Renal pelvis (tissue), 4 donors: ENCODE measurements around the gene ADAM23. TPM values are rescaled to one million over a fixed set of nuclear protein-coding genes. Genes with fewer than 3 reads are reported as not detected.

Experiments used
- DNase-seq: peaks from one replicate; pipeline ENCODE4 v3.0.0-alpha.2; 2013
- polyA plus RNA-seq, 3 donors: library from polyadenylated mRNA; unstranded; fragments of 120-200 nt; gene quantifications; one replicate each; pipeline ENCODE4 v1.2.1, GENCODE V29; 2013; ENCODE audit not compliant: insufficient read length in 3 of 3

The ADAM23 gene
- polyA plus RNA-seq, 3 donors, result 5.1 to 7.1 (median 5.6) TPM

GRCh38 chr2:206562375-206562774, 119.0 kb downstream of the ADAM23 start:
- no peak for DNase-seq

- no peak for DNase-seq
Measured at GRCh38 chr2:206563374-206563773, 120.0 kb downstream of the ADAM23 start.

- DNase-seq, result no peak
Measured at GRCh38 chr2:206565666-206566065, 122.3 kb downstream of the ADAM23 start.

- DNase-seq, result no peak
Measured at GRCh38 chr2:206569470-206569869, 126.1 kb downstream of the ADAM23 start.

DNA sequence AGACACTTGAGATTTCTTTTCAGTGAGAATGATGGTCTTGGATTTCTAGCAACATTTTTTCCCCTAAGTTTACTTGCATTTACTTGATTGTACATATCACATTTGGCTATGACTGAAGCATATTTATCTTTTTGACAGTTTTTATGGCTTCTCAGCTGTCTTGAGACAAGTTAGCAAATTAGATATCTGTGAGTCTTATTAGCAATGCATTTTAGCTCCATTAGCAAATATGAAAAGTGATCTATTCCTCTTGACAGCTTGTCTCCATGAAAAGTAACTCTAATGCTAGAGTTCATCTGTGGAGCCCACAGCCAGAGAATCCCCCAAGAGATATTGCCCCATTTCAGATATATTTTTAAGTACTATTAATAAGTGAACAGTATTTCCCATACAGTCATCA, 126.9 kb downstream of the ADAM23 start:
- DNase-seq, result no peak

- no peak for DNase-seq
Measured at GRCh38 chr2:206572725-206573124, 129.4 kb downstream of the ADAM23 start.

GRCh38 chr2:206573793-206574192, 130.5 kb downstream of the ADAM23 start:
- no peak for DNase-seq

DNA sequence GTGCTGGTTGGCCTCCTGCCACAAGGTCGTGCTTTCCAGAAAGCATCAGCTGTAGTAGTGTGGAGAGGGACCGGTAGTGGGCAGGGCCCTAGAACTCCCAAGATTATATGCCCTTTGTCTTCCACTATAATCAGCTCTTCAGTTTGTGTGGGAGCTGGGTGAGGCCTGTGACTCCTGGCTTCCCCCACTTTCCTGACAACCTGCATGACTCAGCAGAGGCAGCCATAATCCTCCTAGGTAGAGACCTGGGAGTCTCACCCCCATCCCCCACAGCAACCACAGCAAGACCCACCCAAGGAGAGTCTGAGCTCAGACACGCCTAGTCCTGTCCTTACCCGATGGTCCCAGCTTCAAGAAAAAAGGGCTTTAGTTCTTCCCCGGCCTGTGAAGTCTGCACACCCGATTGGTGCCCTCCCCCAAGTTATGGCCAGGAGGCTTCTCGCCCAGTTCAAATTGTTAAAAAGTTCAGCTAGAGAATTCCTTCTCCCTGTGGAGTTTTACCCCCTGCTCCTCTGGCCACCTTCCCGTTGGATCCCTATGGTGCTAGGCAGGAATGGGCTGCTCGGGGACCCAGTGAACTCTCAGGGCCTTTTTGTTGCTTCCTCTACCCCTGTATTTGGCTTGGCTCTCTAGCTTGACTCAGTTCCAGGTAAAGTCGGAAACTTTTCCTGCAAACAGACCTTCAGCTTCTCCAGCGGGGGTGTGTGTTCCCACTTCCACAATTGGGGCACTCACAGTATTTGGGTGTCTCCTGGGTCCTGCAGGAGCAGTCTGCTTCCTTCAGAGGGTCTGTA, 141.2 kb downstream of the ADAM23 start:
- DNase-seq, result no peak

- DNase-seq, result no peak
Measured at GRCh38 chr2:206585335-206585734, 142.0 kb downstream of the ADAM23 start.

GRCh38 chr2:206586609-206587008, 143.3 kb downstream of the ADAM23 start:
- no peak for DNase-seq

- no peak for DNase-seq
Measured at GRCh38 chr2:206597717-206598218, 154.4 kb downstream of the ADAM23 start.

DNA sequence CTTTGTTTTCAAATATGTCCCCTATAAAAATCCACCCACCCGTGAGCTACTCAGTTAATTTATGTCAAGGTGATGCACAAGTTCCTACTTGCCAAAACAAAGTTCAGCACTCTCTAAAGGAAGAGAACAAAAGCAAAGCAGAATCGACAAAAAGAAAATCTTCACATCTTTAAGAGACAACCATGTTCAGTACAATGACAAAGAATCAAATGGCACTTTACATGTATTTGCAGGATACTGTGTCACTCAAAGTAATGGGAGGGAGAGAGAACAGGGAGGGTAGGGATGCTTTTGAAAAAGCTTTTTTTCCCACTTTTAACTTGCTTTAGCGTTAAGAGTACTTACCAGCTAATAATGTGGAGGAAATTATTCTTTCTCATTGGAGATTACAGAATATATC, 159.9 kb downstream of the ADAM23 start:
- no peak for DNase-seq

DNA sequence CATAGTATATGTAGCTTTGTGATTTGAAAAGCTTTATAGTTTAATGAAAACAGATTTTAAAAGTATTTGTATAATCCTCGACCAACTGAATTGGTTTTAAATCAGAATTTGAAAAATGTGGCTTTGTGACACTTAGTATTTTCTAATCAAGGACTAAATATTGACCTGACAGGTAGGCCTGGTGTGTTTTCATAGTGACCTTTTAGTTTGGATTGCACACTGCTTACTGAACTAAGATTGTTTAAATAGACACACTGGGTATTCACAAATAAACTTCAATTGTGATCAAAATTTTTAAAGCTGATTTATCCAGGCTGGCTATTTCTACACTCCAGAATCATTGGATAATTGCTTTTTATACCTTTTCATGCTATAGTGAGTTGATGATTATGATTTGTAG, 167.1 kb downstream of the ADAM23 start:
- DNase-seq, result no peak

GRCh38 chr2:206611191-206611590, 167.9 kb downstream of the ADAM23 start:
- no peak for DNase-seq

DNA sequence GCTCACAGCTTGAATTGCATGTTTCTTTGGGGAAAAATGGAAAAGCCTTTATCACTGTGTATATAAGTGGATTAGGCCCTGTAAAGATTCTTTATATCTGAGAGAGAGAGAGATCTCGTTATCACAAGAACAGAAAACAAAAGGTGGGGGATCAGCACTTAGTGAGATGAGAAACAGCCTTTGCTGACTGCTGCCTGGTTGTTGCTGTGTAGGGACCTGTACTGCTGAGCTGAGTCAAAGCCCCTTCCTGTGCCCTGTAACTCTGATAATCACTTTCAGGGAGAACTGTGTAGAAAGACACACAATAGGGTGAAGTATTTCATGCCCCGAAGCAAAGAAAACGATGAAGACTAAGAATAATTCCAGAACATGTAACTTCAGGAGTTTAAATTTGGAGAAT, 168.4 kb downstream of the ADAM23 start:
- DNase-seq, result no peak

- no peak for DNase-seq
Measured at GRCh38 chr2:206614811-206615210, 171.5 kb downstream of the ADAM23 start.

- DNase-seq, result no peak
Measured at GRCh38 chr2:206615417-206616089, 172.2 kb downstream of the ADAM23 start.

GRCh38 chr2:206616151-206616550, 172.8 kb downstream of the ADAM23 start:
- DNase-seq, result no peak

GRCh38 chr2:206619011-206619410, 175.7 kb downstream of the ADAM23 start:
- DNase-seq, result no peak

- no peak for DNase-seq
Measured at GRCh38 chr2:206626108-206626507, 182.8 kb downstream of the ADAM23 start.

- DNase-seq, result no peak
Measured at GRCh38 chr2:206627632-206628031, 184.3 kb downstream of the ADAM23 start.

- no peak for DNase-seq
Measured at GRCh38 chr2:206631340-206631739, 188.0 kb downstream of the ADAM23 start.

- no peak for DNase-seq
Measured at GRCh38 chr2:206635015-206635414, 191.7 kb downstream of the ADAM23 start.
